Mammary epithelial cell (primary cell): Measurements from ENCODE around the gene CD83.

Experiments used
- EZH2 ChIP-seq: IDR thresholded peaks from 2 replicates; pipeline ENCODE4 v1.6.1; 2012; ENCODE audit warnings: low read length, inconsistent platforms, borderline replicate concordance
- TF ChIP-seq, protein P1 (sequence below), 2 donors: IDR thresholded peaks in 1 of 2; conservative IDR thresholded peaks in 1 of 2; 2 replicates each; pipeline ENCODE4 v1.5.1; 2011 to 2012; ENCODE audit warnings: inconsistent platforms in 2 of 2, low read length in 2 of 2, mild to moderate bottlenecking in 2 of 2, control low read depth in 1 of 2, low read depth in 1 of 2; ENCODE audit not compliant: insufficient read depth in 1 of 2; ENCODE audit errors: extremely low read depth in 1 of 2

DNA sequence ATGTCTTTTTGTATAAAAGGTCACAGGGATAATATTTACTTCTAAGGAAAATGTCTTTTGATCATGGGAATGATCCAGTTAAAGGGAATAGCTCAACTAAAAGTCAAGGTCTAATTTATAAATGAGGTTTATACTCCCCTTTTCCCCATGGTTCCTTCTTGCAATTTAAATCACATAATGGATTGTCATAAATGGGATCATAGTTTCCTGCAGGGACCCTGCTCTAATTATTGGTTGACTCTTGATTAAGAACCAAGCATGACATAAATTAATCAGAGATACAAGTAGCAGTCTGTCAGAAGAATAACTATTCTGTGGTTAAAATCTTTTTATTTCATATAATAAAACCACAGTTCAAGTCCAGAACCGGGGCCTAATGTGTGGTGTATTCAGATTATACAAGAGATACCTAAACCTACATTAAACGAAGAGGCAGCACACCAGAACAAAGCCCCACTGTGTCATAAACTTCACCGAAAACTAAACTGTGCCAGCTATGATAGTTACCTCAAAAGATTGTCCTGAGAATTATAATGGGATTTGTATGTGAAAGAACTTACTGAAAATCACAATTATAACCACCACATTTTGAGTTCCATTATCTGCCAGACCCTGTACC is 43.0 kb upstream of the CD83 start:
- TF ChIP-seq, protein P1, sequence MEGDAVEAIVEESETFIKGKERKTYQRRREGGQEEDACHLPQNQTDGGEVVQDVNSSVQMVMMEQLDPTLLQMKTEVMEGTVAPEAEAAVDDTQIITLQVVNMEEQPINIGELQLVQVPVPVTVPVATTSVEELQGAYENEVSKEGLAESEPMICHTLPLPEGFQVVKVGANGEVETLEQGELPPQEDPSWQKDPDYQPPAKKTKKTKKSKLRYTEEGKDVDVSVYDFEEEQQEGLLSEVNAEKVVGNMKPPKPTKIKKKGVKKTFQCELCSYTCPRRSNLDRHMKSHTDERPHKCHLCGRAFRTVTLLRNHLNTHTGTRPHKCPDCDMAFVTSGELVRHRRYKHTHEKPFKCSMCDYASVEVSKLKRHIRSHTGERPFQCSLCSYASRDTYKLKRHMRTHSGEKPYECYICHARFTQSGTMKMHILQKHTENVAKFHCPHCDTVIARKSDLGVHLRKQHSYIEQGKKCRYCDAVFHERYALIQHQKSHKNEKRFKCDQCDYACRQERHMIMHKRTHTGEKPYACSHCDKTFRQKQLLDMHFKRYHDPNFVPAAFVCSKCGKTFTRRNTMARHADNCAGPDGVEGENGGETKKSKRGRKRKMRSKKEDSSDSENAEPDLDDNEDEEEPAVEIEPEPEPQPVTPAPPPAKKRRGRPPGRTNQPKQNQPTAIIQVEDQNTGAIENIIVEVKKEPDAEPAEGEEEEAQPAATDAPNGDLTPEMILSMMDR (conservative IDR thresholded peaks at IDR 0.05 in 1 of 2, IDR thresholded peaks at IDR 0.05 in 1 of 2; ENCODE audit: extremely low read depth in 1 of 2, insufficient read depth in 1 of 2, low read depth in 1 of 2, low read length in 2 of 2) = no peak
- TF ChIP-seq EZH2 = no peak
